CD14-positive monocyte (primary cell): ENCODE data around the gene LRRC43. TPM values are rescaled to one million over a fixed set of nuclear protein-coding genes. Genes with fewer than 3 reads are reported as not detected.

Experiments used
- DNase-seq, 3 donors: peaks; one replicate each; pipeline ENCODE4 v3.0.0-alpha.2; 2011 to 2022
- H2AFZ ChIP-seq: 2 replicates; pipeline ENCODE4 v1.6.0; 2012; ENCODE audit warnings: mild to moderate bottlenecking, low read depth, low read length, inconsistent platforms; ENCODE audit not compliant: insufficient read depth, poor library complexity, severe bottlenecking
- H3K27ac ChIP-seq, 2 donors: 1 replicate in 1 of 2; 2 replicates in 1 of 2; pipeline ENCODE4 v1.5.1; 2012 to 2013; ENCODE audit warnings: low read length in 2 of 2, control low read depth in 1 of 2, inconsistent platforms in 1 of 2, low read depth in 1 of 2, mild to moderate bottlenecking in 1 of 2
- H3K27me3 ChIP-seq, 2 donors: one replicate each; pipeline versions ENCODE4 v1.6.0 to v1.6.1; 2011 to 2013; ENCODE audit warnings: low read length in 2 of 2; ENCODE audit not compliant: control insufficient read depth in 2 of 2, insufficient read depth in 2 of 2
- H3K36me3 ChIP-seq, 2 donors: replicated peaks in 1 of 2; 1 replicate in 1 of 2; 2 replicates in 1 of 2; pipeline versions ENCODE4 v1.5.1 to v1.6.1; 2012 to 2013; ENCODE audit warnings: low read length in 2 of 2, control low read depth in 1 of 2, inconsistent platforms in 1 of 2, mild to moderate bottlenecking in 1 of 2; ENCODE audit not compliant: insufficient read depth in 2 of 2, control insufficient read depth in 1 of 2
- H3K4me1 ChIP-seq, 2 donors: 1 replicate in 1 of 2; 2 replicates in 1 of 2; pipeline versions ENCODE4 v1.5.1 to v1.6.1; 2012 to 2013; ENCODE audit warnings: low read length in 2 of 2, control low read depth in 1 of 2, inconsistent platforms in 1 of 2, mild to moderate bottlenecking in 1 of 2, moderate library complexity in 1 of 2; ENCODE audit not compliant: insufficient read depth in 2 of 2, control insufficient read depth in 1 of 2
- H3K4me2 ChIP-seq: replicated peaks from 2 replicates; pipeline ENCODE3; 2012; ENCODE audit warnings: low read length, moderate library complexity, mild to moderate bottlenecking; ENCODE audit not compliant: poor library complexity, severe bottlenecking; ENCODE audit errors: extremely low read depth
- H3K4me3 ChIP-seq, 3 experiments: fragments of 200-600 bp in 1 of 3; sonication (generic) in 1 of 3; replicated peaks in 1 of 3; 1 replicate in 2 of 3; 2 replicates in 1 of 3; pipeline ENCODE4 v1.5.1; 2011 to 2013; ENCODE audit warnings: low read length in 3 of 3, mild to moderate bottlenecking in 3 of 3, control low read depth in 2 of 3, low read depth in 2 of 3, inconsistent platforms in 1 of 3, moderate library complexity in 1 of 3
- H3K79me2 ChIP-seq: 2 replicates; pipeline ENCODE4 v1.6.0; 2012; ENCODE audit warnings: mild to moderate bottlenecking, control low read depth, inconsistent platforms, low read length, moderate library complexity; ENCODE audit not compliant: insufficient read depth
- H3K9ac ChIP-seq: 2 replicates; pipeline ENCODE4 v1.6.0; 2017; ENCODE audit warnings: low read length, mild to moderate bottlenecking; ENCODE audit not compliant: insufficient read depth, poor library complexity, severe bottlenecking
- H3K9me3 ChIP-seq, 2 donors: replicated peaks in 1 of 2; 1 replicate in 1 of 2; 2 replicates in 1 of 2; pipeline versions ENCODE4 v1.5.1 to v1.6.1; 2012 to 2013; ENCODE audit warnings: low read length in 2 of 2, control low read depth in 1 of 2; ENCODE audit not compliant: control insufficient read depth in 1 of 2, insufficient read depth in 1 of 2
- H4K20me1 ChIP-seq: 2 replicates; pipeline ENCODE4 v1.6.0; 2012; ENCODE audit warnings: mild to moderate bottlenecking, low read length, control low read depth, moderate library complexity; ENCODE audit not compliant: insufficient read depth
- H3K27ac Mint-ChIP-seq, 7 donors: one replicate each; pipeline ENCODE4 v1.8.0; 2020; ENCODE audit warnings: mild to moderate bottlenecking in 7 of 7, mixed read lengths in 7 of 7, moderate library complexity in 6 of 7, inconsistent platforms in 2 of 7
- H3K27me3 Mint-ChIP-seq, 3 donors: one replicate each; pipeline ENCODE4 v1.8.0; 2021 to 2022; ENCODE audit warnings: low read depth in 3 of 3, mild to moderate bottlenecking in 3 of 3, mixed read lengths in 3 of 3, moderate library complexity in 3 of 3, inconsistent platforms in 1 of 3
- H3K36me3 Mint-ChIP-seq, 2 donors: one replicate each; pipeline ENCODE4 v1.8.0; 2020; ENCODE audit warnings: mixed read lengths in 2 of 2, inconsistent platforms in 1 of 2, mild to moderate bottlenecking in 1 of 2
- H3K4me1 Mint-ChIP-seq: one replicate; pipeline ENCODE4 v1.8.0; 2020; ENCODE audit warnings: mild to moderate bottlenecking, mixed read lengths
- H3K4me3 Mint-ChIP-seq, 2 donors: one replicate each; pipeline ENCODE4 v1.8.0; 2020; ENCODE audit warnings: mild to moderate bottlenecking in 2 of 2, mixed read lengths in 2 of 2, moderate library complexity in 1 of 2
- H3K9me3 Mint-ChIP-seq, 7 donors: one replicate each; pipeline ENCODE4 v1.8.0; 2020 to 2022; ENCODE audit warnings: mixed read lengths in 7 of 7, mild to moderate bottlenecking in 6 of 7, moderate library complexity in 6 of 7, inconsistent platforms in 2 of 7
- WGBS: methylation state at CpG from one replicate; pipeline ENCODE4 v1.1.5; 2013; ENCODE audit warnings: missing lambda C conversion rate; ENCODE audit not compliant: insufficient coverage; 5-methylcytosine and 5-hydroxymethylcytosine counted together
- intact Hi-C, 2 donors: fragments of 100-400 bp; cut with micrococcal nuclease; formaldehyde crosslinking; loops; one replicate each; pipeline versions ENCODE4 v1.15.0 to v1.15.1; 2023
- polyA plus RNA-seq, 3 donors: library from polyadenylated mRNA; depleted of rRNA in 1 of 3; unstranded in 2 of 3; stranded (reverse) in 1 of 3; fragments of 300-500 nt in 2 of 3; fragments of >200 nt in 1 of 3; fragmentation: Illumina TruSeq in 2 of 3; gene quantifications; 1 replicate in 2 of 3; 2 replicates in 1 of 3; pipeline ENCODE4 v1.2.3, GENCODE V29; 2012 to 2021
- TF ChIP-seq, protein P1 (sequence below): fragments of 200-600 bp; IDR thresholded peaks from one replicate; pipeline ENCODE4 v1.8.0; 2022; ENCODE audit warnings: antibody characterized with exemption, mild to moderate bottlenecking

The LRRC43 gene
- polyA plus RNA-seq, 3 donors: 0.19 TPM; not detected in 2

DNA sequence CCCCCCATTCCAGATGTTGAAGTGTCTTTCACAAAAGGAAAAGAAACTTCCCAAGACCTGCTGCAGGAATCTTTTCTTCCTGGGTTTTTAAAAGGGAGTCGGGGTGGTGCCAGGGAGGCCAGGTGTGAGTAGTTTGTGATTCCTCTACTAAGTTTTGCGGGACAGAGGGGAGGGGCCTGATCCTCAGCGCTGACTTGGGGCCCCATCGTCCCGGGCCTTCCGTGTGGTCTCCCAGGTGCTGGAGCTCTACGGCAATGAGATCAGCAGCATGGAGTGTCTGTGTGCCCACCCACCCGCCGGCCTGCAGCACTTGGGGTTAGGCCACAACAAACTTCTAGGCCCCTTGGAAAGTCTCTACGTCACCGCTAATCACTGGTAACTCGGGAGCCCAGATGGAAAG, 4.5 kb downstream of the LRRC43 start:
- Histone ChIP-seq H3K27me3 (peaks cover 0 to 9% of the 10 kb centered on the region in 2 donors), H3K27ac (no peak overlapping the region), H3K36me3 (no peaks in the 10 kb centered on the region), H2AFZ (no peak overlapping the region), H3K79me2 (no peaks in the 10 kb centered on the region), H3K4me1 (peaks cover 18 to 19% of the 10 kb centered on the region in 2 donors), H3K9me3 (no peaks in the 10 kb centered on the region), H3K9ac (no peak overlapping the region), H3K4me2 (no peak overlapping the region), H4K20me1 (no peaks in the 10 kb centered on the region), H3K4me3 (no peak overlapping the region)
- Mint-ChIP-seq H3K27ac (no peak overlapping the region), H3K4me3 (no peak overlapping the region), H3K9me3 (peaks cover 0 to 2% (median 0%) of the 10 kb centered on the region in 7 donors), H3K27me3 (peaks cover 11 to 23% (median 21%) of the 10 kb centered on the region in 3 donors), H3K36me3 (peaks cover 0 to 3% of the 10 kb centered on the region in 2 donors), H3K4me1 (peaks cover 20% of the 10 kb centered on the region)
- WGBS: 92% methylated on average over 8 of the region's 12 CpGs
- TF ChIP-seq, protein P1, sequence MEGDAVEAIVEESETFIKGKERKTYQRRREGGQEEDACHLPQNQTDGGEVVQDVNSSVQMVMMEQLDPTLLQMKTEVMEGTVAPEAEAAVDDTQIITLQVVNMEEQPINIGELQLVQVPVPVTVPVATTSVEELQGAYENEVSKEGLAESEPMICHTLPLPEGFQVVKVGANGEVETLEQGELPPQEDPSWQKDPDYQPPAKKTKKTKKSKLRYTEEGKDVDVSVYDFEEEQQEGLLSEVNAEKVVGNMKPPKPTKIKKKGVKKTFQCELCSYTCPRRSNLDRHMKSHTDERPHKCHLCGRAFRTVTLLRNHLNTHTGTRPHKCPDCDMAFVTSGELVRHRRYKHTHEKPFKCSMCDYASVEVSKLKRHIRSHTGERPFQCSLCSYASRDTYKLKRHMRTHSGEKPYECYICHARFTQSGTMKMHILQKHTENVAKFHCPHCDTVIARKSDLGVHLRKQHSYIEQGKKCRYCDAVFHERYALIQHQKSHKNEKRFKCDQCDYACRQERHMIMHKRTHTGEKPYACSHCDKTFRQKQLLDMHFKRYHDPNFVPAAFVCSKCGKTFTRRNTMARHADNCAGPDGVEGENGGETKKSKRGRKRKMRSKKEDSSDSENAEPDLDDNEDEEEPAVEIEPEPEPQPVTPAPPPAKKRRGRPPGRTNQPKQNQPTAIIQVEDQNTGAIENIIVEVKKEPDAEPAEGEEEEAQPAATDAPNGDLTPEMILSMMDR: no peak
- no peak for DNase-seq
- intact Hi-C loops: no loop called here

DNA sequence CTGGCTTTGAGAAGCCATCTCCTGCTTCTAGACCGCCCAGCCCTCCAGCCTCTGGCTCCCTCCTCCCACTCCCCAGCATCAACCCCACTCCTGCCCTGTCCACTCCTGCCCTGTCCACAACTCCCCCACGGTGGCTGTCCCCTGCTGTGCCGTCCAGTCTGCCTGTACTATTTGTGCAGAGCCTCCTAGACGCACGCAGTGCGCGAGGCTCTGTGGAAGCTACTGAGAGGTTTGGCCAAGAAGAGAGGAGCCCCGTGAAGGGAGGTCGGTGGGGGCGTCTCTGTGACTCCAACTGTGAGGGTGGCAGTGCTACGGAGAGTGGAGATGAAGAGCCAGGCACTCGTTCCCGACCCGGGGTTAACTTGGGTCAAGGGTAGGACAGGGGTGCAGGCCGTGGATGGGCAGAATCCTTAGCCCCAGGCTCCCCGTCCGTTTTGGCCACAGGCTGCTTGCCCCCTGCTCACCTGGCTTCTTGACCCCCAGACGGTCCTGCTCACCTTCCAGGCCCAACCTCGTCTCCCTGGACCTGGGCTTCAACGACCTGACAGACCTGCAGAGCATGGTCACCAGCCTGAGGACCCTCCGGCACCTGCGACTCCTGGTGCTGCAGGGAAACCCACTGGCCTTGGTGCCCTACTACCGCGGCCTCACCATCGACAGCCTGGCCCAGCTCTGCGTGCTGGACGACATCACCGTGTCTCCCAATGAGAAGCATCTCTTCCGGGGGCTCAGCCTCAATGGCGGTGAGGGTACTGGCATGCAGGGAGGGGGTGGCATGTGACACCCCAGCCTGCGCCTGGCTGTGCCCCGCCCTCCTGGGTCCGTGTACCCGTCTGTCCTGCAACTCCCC, 6.9 kb downstream of the LRRC43 start:
- Histone ChIP-seq H3K9me3 (no peaks in the 10 kb centered on the region), H3K27me3 (no peaks in the 10 kb centered on the region), H3K79me2 (no peaks in the 10 kb centered on the region), H3K4me1 (peaks cover 0 to under 1% of the 10 kb centered on the region in 2 donors), H2AFZ (no peak overlapping the region), H3K4me3 (no peak overlapping the region), H3K36me3 (no peaks in the 10 kb centered on the region), H3K4me2 (no peak overlapping the region), H3K27ac (no peak overlapping the region), H3K9ac (no peak overlapping the region), H4K20me1 (no peaks in the 10 kb centered on the region)
- H3K27ac Mint-ChIP-seq: peak overlapping the region in 1 of 7 donors; percentile 36
- TF ChIP-seq, protein P1: no peak
- DNase-seq: no peak
- peaks cover 1 to 7% (median 2%) of the 10 kb centered on the region in 3 donors for H3K27me3 Mint-ChIP-seq
- H3K9me3 Mint-ChIP-seq: peaks cover 0 to 2% (median 0%) of the 10 kb centered on the region in 7 donors
- no peaks in the 10 kb centered on the region for H3K36me3 Mint-ChIP-seq
- no peak overlapping the region for H3K4me3 Mint-ChIP-seq
- peaks cover 8% of the 10 kb centered on the region for H3K4me1 Mint-ChIP-seq
- intact Hi-C loops: no loop called here
- 95% methylated on average over 29 of the region's 34 CpGs for whole genome bisulfite sequencing
